SH-SY5Y (cell line): ENCODE results near the gene MRGPRD.

Experiments used
- GATA2 ChIP-seq: IDR thresholded peaks from 2 replicates; pipeline ENCODE4 v1.6.1; 2011; ENCODE audit warnings: mild to moderate bottlenecking, low read depth, low read length
- GATA3 ChIP-seq: IDR thresholded peaks from 2 replicates; pipeline ENCODE4 v1.6.1; 2011; ENCODE audit warnings: low read depth, mild to moderate bottlenecking, low read length, moderate library complexity

- TF ChIP-seq GATA2: no peak
- no peak for TF ChIP-seq GATA3
Observed at GRCh38 chr11:69014898-69015549, 34.2 kb upstream of the MRGPRD start.
